Left ventricle myocardium superior (tissue), 1 donor: Measurements from ENCODE around the gene PGM5. TPM values are rescaled to one million over a fixed set of nuclear protein-coding genes. Genes with fewer than 3 reads are reported as not detected.

ENCODE experiments used
- ATAC-seq: fragments of 200-7000 bp; cut with Tn5 transposase; one replicate; pipeline ENCODE4 v1.9.1; 2020; ENCODE audit warnings: mild to moderate bottlenecking, moderate library complexity
- DNase-seq: peaks from one replicate; pipeline ENCODE4 v3.0.0-alpha.2; 2020
- intact Hi-C: fragments of 100-400 bp; cut with micrococcal nuclease; formaldehyde crosslinking; loops from one replicate; pipeline ENCODE4 v1.11.0; 2022
- total RNA-seq: library from RNA; stranded (reverse); fragmentation: NEBNext Ultra II Directional; extraction: Animal tissue kit (Norgen Biotek cat#: 25700); gene quantifications from one replicate; pipeline ENCODE4 v1.2.1, GENCODE V29; 2021
- donor health status: DM: no; HTN: yes; CAD: no; lungs with severe emphysema.

Gene PGM5
- total RNA-seq, 1 donor from 2014 or later: 150 TPM

DNA sequence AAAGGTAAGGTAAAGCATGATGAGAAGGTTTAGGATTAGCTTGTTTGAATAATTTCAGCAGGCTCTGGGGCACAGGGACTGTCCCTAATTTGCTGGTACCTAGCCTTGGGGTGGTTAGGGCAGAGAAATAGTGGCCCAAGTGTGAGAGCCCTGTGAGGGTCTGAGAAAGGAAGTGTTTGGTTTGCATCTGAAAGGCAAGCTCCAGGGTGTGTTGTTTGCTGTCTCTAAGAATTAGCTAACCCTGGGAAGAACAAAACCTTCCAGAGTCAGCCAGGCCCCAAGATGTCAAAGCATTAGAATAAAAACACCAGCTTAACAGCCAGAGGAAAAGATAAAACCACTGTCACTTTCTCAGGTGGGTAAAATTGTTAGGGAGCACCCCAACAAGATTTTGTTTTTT, 153.3 kb downstream of the PGM5 start:
- intact Hi-C loops: no loop called here
- ATAC-seq (no peak), DNase-seq (no peak)

DNA sequence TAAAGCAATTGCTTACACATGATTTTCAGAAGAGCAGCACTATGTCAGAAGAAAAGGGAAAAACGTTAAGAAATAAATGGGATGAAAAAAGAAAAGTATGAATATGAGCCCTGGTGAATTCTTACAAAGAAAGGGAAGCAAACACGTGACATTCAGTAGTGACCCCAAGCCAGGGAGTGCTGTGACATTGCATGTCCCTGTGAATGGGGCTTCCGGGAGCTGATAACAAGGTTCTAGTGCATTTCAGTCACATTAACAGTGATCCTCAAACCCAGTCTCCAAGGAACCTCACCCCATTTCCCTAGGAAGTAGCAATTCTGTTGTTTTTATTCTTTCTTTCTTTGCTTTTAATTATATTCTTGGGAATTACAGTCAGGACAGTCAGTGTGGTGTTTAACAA, 157.0 kb downstream of the PGM5 start:
- peak; percentile 60 for ATAC-seq
- DNase-seq: no peak
- intact Hi-C loops: no loop called here

DNA sequence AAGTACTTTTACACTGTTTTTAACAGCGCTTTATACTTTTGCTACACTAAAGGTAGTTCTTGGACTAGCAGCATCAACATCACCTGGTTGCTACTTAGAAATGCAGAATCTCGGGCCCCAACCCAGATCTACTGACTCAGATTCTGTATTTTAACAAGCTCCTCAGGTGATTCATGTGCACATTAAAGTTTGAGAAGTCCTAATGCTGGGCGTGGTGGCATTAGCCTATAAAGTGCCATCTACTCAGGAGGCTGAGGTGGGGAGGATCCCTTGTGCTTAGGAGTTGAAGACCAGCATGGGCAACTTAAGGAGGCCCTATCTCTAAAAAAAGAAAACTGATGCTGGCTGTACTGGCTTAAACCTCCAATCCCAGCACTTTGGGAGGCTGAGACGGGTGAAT, 157.6 kb downstream of the PGM5 start:
- no peak for DNase-seq
- intact Hi-C loops: no loop called here
- ATAC-seq: no peak

DNA sequence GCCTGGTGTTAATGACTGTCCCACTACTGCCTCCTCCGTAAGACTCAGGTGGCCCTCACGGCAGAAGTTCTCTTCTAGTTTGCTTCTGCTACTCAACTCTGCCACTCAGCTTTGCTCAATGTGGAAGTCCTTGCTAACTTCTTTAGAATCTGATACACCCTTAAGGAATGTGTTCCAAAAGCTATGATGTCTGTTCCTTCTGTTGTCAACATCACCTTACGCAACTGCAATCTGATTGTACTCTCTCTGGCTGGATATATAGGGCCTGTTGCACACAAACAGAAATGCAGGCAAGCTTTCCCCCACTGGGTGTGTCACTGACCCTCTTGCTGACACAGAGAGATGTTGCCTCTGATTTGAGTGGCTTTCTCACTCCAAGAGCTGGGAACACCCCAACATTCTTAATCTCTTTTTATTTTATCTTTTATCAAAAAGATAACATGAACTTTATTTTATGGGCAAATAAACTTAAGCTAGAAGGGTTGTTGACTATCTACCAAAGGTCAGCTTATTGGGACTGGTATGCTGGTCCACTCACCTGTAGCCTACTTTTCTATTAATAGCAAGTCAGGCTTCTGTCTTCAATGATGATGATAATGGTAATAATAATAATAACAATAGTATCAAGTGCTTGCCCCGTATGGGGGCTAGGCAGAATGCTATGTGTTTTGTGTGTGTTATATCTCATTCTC, 159.1 kb downstream of the PGM5 start:
- ATAC-seq (peak; percentile 54), DNase-seq (no peak)
- intact Hi-C loops: no loop called here

DNA sequence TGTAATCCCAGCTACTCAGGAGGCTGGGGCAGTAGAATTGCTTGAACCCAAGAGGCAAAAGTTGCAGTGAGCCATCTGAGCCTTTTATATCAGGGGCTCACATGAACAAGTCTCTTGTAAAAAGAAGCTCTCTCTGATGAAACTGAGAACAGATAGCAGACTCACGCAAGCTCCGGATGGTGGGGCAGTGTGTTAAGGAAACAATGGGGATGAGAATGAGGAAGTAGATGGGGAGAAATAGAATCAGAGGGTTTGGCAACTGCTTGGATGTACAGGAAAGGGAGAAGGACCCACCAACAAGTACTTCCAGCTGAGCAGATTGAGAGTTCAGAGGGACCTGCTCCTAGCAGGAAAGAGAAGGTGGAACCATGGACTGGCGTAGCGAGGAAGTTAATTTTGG, 165.7 kb downstream of the PGM5 start:
- DNase-seq (no peak), ATAC-seq (peak; percentile 47)
- intact Hi-C loops: no loop called here

DNA sequence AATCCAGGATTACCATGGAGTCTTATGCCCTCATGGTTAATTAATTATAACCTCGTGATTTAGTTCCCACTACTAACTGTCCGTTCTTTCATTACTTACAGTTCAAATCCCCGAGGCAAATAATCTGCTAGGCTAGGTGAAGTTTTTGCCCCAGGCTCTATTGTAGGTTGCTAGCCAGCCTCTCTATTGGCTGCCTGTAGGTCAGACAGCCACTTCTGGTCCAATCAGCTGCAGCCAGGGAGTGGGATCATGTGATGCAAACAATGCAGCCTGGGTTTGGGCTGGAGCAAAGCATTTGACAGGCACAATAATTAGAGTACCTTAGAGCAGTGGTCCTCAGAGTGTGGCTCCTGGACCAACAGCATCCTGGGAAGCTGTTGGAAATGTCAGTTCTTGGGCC, 166.5 kb downstream of the PGM5 start:
- DNase-seq (no peak), ATAC-seq (no peak)
- intact Hi-C loops: no loop called here

DNA sequence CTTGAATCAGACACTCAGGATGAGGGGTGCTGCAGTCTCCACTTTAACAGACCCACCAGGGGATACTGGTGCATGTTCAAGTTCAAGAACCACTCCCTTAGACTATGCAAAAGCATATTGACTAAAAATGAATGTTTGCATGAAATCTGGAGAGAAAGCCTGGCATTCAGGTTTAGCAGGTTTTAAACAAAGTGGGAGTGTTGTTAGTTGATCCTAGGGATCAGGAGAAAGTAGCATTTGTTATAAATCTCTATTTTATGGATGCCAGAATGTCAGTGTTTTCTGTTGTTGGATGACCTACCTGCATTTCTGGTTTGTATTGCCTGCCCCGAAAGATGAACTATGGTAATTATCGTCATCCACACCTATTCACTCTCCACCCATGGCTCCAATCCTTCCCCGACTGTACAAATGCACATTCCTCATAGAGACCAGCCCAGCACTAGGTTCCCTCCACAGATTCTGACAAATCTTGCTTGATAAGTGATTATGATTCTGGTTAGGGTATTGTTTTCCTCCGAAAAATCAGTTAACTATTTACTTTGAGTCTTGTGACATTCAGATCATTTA, 167.0 kb downstream of the PGM5 start:
- ATAC-seq (no peak), DNase-seq (no peak)
- intact Hi-C loops: no loop called here

DNA sequence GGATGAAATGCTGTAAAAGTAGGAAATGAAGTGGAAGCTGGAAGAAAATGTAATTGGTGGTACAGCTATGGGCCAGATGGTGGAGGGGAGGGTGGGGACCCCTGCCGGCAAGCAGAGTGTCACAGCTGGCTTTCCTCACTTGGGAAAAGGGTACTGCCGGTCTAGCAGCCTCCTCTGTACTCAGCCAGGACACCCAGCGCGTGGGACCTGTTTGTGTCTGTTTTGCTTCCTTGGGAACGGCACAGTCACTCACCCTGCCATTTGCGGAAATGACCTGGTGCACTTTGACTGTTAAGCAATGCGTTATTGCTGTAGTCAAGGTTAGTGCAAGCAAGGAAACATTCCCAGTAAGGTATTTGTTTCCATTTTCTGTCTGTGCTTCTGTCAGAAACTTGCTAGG, 174.2 kb downstream of the PGM5 start:
- ATAC-seq: peak; percentile 97
- peak; percentile 83 for DNase-seq
- intact Hi-C loops: no loop called here

DNA sequence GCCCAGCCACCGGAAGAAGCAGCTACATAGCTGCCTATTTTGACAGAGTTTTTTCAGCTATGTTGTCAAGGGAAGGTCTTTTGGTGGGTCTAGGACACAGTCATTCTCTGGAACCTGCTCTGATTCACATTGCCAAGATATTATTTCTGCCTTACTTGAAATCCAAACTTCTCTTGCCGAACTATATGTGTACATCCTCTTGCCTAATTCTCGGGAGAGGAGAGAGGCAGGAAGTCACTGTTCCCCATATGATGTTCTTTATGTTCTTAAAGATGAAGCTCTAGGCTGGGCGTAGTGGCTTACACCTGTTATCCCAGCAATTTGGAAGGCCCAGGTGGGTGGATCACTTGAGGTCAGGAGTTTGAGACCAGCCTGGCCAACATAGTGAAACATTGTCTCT, 175.7 kb downstream of the PGM5 start:
- ATAC-seq (no peak), DNase-seq (no peak)
- intact Hi-C loops: no loop called here

DNA sequence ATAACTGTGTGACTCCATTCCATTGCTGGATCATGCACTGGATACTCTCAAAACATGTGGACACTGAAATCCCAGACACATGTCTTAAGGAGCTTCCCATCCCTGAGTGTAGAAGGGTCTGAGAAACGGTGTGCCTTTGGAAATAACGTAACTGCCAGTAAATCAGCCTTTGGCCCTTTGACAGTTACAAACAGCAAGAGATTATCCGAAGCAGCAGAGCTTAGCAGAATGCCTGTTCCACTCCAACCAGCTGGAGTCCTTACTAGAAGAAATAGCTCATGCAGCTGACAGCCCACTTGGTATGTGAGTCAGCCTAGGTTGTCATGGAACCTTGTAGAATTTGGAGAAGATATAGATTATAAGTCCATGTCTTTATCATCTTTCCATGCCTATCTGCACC, 177.3 kb downstream of the PGM5 start:
- ATAC-seq: no peak
- intact Hi-C loops: no loop called here
- DNase-seq: no peak

DNA sequence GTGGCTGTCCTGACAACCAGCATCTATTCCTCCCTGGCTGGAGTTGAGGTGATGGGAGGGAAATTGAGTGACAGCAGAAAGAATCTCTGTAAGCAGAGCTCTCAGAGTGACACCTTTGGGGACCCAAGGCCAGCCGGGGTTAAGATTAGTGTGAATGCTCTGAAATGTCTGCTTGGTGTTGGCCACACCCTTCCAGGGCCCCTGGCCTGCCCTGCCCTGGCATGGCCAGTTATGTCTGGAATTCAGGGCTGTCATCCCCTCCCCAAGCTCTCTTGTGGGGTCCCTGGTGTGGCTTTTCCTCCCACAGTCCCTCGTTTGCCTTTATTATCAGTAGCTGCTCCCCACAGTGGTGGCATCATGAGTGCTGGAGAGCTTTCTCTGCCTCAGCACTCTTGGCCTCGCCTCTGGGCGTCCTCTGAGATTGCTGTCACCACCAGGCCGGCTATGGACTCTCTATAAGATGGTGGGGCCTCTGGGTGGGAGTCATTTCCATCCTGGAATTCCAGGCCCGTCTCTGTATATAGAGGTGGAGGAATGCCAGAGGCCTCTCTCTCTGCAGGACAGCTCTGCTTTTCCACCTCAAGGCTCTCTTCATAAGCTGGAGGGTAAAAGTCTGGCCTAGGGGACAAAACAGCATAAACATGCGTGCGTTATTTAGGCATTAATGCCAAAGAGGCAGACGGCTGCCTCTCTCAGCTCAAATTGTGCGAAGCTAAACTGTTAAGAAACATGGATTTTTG, 180.6 kb downstream of the PGM5 start:
- intact Hi-C loops: no loop called here
- peak; percentile 29 for DNase-seq

DNA sequence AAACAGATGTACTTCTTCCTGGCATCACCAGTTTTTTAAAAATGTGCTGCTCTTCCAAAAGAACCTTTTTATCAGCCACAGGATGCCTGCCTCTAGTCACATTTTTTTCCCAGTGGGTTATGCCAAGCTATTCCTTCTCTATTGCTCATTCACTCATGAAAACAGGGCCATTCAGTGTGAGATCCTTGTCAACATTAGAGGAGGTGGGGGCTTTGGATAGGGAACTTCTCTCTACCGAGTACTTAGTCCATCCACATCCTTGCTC, 181.1 kb downstream of the PGM5 start:
- intact Hi-C loops: no loop called here
- ATAC-seq: peak; percentile 5
- no peak for DNase-seq

More for the DNA sequence above, 180.6 kb downstream of the PGM5 start:
- peak; percentile 23 for ATAC-seq

DNA sequence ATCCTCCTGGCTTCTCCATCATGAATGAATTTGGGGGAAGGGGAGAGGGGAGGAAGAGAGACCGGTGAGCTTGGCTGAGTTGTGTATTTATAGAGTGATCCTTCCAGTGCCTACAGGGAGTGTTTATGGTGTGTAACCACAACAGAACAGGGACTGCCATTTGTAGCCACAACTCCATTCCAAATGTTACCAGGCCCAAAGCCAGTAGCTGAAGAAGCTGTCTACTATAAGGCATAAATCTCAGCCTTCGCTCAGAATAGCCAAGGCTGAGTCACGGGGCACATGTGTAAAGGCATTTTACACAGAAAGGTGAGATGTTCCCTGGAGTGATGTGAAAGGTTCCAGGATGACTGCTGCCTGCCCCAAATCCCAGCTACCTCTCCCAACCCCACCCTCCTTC, 181.8 kb downstream of the PGM5 start:
- DNase-seq (peak; percentile 35), ATAC-seq (peak; percentile 93)
- intact Hi-C loops: no loop called here

DNA sequence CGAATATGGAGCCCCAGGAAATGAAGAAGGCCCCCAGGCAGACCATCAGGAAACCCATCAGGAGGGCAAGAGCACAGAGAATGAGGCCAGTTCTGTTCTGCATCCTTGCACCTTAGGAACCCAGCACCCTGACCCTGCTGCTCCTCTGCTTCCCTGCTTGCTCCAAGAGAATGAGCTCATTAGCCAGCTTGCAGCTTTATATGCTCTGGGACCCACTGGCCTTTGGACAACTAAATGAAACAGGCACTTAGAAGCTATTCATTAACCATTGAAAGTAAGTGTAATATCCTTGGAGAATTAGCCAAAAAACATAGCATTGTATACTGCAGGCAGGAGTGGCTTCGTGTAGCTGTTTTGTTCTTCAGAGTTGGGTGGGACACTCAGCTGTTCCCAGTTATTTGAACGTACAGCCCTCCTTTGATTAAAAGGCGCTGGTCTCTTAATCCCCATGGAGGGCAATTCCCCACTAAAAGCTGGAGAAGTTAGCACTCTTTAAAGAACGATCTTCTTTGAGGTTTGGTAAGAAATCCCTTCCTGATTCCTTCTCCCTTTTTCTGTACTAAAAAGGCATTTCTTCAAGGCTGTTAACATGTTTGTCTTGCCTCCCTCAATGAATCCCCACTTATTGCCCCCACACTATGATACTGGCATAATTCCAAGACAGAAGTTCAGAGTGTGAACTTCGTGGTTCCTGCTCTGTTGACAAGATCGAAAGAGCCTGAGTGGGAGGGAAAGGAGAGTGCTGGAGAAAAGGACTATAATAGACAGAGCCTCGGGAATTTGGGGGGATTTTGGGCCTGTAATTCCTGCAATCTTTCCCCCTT, 184.5 kb downstream of the PGM5 start, which contains the start of gene TMEM252:
Gene TMEM252 (minus strand): TSS at position 172 of the 824 bp plus-strand sequence. CDS start 69 bp downstream, at position 103.
- no peak for DNase-seq
- ATAC-seq: no peak
- intact Hi-C loops: no loop called here

DNA sequence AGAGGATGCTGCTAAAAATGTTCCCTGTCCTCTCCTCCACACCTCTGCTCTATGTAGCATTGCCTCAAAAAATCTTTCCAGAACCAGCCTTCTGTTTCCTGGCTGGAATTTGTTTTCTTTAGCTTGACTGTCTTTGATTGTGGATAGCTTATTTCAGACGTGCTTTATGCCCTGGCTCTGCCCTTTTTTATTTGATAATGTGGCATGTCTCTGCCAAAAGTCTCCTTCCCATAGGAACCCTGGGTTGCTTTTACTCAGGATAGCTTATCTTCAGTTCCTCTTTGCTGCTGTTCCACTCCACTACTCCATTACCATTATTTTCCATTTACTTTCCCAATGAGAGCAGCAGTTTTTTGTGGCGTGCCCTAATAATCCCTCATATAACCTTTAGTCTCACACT, 185.2 kb downstream of the PGM5 start:
- intact Hi-C loops: no loop called here
- ATAC-seq: no peak

DNA sequence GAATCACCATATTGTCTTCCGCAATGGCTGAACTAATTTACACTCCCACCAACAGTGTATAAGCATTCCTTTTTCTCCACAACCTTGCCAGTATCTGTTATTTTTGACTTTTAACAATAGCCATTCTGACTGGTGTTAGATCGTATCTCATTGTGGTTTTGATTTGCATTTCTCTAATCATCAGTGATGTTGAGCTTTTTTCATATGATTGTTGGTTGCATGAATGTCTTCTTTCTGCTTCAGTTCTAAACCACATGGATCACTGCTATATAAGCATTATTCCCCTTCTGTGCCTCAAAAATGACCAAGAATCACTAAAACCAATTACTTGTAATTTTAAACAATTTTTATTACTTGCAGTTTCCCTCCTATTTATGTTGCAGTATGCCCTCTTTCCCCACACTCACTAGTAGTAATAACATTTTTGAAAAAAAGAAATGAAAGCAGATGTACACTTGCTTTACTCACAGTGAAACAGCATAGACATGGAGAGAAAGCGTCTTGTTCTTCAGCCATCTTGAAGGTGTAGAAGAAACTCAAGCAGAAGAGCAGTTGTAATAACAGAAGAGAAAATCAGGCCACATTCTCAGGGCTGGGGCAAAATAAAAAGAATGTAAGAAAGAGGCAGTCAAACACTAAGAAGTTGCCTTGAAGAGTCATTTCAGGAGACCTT, 188.8 kb downstream of the PGM5 start:
- intact Hi-C loops: no loop called here
- DNase-seq: no peak

More for the DNA sequence above, 185.2 kb downstream of the PGM5 start:
- DNase-seq: no peak

DNA sequence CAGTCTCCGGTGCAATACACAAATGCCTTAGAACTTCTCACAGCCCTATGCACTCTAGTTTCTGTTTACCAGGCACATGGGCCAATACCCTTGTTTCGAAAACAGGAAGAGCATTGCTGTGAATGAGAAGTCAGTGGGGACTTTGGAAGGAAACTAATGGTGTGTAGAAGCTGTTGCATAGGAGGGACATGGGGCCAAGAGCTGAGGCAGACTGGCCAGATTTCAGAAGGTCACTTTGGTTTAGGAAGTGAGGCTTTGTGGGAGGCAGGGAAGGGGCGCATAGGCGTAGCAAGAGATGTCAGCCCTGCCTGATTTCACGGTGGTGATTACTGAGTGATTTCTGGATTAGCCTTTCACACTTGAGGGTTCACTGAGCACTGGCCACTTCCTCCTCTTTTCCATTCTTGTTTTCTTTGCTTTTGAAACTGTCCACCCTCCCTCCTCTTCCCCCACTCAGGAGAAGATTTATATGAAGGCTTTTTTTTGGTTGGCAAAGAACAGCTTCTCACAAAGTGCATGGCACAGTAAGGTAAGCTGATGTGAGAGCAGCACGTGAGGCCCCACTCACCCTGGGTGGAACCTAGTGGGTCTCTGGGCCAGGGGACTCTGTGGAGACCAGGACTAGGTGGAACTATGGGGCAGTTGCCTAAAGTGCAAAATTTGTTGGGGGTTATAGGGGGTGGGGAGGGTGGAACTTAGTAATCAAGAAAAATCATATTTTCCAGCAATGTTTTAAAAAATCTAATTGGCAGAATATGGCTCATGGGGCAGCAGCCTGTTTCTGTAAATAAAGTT, 190.4 kb downstream of the PGM5 start:
- DNase-seq (no peak), ATAC-seq (peak; percentile 75)
- intact Hi-C loops: no loop called here

More for the DNA sequence above, 188.8 kb downstream of the PGM5 start:
- ATAC-seq: no peak

DNA sequence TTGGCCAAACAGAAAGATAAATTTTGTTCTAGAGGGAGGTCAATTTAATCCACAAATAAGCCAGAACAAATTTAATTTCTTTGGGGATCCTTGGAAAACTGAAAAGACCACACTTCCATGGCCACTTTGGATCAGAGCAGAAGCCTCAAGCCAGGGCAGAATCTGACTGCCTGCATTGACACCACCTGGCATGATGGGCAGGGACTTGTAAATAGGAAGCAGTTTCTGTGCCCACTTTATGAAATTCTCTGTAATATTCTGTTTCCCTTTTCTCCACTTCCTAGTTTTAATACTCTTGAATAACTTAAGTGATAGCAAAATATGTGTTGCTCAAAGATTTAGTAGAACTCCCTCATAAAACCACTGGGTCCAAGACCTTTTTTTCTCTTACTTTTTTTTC, 191.0 kb downstream of the PGM5 start:
- DNase-seq (no peak), ATAC-seq (peak; percentile 65)
- intact Hi-C loops: no loop called here

DNA sequence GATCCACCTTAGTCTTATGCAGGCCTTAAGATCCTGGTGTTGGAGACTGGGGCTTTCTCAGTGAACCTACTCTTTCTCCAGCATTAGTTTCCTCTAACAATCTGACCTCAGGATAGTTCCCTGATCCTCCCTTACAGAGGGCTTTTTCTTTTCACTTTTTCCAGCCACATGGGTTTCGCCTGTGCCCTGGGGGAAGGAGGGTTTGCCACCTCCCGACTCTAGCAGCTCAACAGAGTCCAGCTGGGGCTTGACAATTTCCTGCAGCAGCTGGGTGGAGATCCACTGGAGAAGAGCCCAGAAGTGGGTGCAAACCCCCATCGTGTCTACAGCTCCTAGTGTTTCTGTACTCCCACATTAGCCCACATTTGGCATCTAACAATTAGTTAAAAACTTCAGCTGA, 191.8 kb downstream of the PGM5 start:
- no peak for DNase-seq
- intact Hi-C loops: no loop called here
- ATAC-seq: peak; percentile 25
